Left ventricle myocardium inferior (tissue), 1 donor: ENCODE measurements around the gene EZR. TPM values are rescaled to one million over a fixed set of nuclear protein-coding genes. Genes with fewer than 3 reads are reported as not detected.

Experiments
- DNase-seq: peaks from one replicate; pipeline ENCODE4 v3.0.0-alpha.2; 2020
- H3K27ac ChIP-seq: fragments of 200-600 bp; replicated peaks from 2 replicates; pipeline ENCODE4 v1.8.0; 2021
- H3K27me3 ChIP-seq: fragments of 200-600 bp; 2 replicates; pipeline ENCODE4 v1.8.0; 2021; ENCODE audit warnings: low read depth
- H3K36me3 ChIP-seq: fragments of 200-600 bp; 2 replicates; pipeline ENCODE4 v1.8.0; 2021
- H3K4me1 ChIP-seq: fragments of 200-600 bp; 2 replicates; pipeline ENCODE4 v1.8.0; 2021
- H3K4me3 ChIP-seq: fragments of 200-600 bp; 2 replicates; pipeline ENCODE4 v1.8.0; 2021; ENCODE audit warnings: mild to moderate bottlenecking, moderate library complexity
- H3K9me3 ChIP-seq: fragments of 200-600 bp; replicated peaks from 2 replicates; pipeline ENCODE4 v1.8.0; 2021
- intact Hi-C: fragments of 100-400 bp; cut with micrococcal nuclease; formaldehyde crosslinking; loops from one replicate; pipeline ENCODE4 v1.11.0; 2022
- total RNA-seq: library from RNA; stranded (reverse); fragmentation: NEBNext Ultra II Directional; extraction: Animal tissue kit (Norgen Biotek cat#: 25700); gene quantifications from one replicate; pipeline ENCODE4 v1.2.1, GENCODE V29; 2021
- TF ChIP-seq, protein P1 (sequence below): fragments of 200-600 bp; IDR thresholded peaks from 2 replicates; pipeline ENCODE4 v1.8.0; 2021; ENCODE audit warnings: antibody characterized with exemption, mild to moderate bottlenecking, borderline replicate concordance
- donor health status: DM: no; HTN: yes; CAD: no; lungs with severe emphysema.

EZR gene
- total RNA-seq, 1 donor from 2014 or later: 242 TPM

DNA sequence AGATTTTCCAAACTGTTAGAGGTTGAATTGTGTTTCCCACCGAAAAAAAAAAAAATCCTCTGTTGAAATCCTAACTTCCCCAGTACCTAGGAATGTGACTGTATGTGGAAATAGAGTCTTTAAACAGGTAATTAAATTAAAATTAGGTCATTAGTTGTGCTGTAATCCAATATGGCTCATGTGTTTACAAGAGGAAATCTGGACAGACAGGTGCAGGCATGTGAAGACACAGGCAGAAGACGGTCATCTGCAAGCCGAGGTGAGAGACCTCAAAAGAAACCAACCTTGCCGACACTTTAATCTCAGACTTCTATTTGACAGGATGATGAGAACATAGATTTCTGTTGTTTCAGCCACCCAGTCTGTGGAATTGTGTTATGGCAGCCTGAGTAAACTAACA, 28.6 kb upstream of the EZR start:
- Histone ChIP-seq H3K4me3 (no peak overlapping the region), H3K36me3 (no peaks in the 10 kb centered on the region), H3K27me3 (no peaks in the 10 kb centered on the region), H3K9me3 (no peaks in the 10 kb centered on the region), H3K27ac (no peak overlapping the region), H3K4me1 (peaks cover 15% of the 10 kb centered on the region)
- intact Hi-C loops: no loop called here
- DNase-seq: no peak
- TF ChIP-seq, protein P1, sequence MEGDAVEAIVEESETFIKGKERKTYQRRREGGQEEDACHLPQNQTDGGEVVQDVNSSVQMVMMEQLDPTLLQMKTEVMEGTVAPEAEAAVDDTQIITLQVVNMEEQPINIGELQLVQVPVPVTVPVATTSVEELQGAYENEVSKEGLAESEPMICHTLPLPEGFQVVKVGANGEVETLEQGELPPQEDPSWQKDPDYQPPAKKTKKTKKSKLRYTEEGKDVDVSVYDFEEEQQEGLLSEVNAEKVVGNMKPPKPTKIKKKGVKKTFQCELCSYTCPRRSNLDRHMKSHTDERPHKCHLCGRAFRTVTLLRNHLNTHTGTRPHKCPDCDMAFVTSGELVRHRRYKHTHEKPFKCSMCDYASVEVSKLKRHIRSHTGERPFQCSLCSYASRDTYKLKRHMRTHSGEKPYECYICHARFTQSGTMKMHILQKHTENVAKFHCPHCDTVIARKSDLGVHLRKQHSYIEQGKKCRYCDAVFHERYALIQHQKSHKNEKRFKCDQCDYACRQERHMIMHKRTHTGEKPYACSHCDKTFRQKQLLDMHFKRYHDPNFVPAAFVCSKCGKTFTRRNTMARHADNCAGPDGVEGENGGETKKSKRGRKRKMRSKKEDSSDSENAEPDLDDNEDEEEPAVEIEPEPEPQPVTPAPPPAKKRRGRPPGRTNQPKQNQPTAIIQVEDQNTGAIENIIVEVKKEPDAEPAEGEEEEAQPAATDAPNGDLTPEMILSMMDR: no peak

DNA sequence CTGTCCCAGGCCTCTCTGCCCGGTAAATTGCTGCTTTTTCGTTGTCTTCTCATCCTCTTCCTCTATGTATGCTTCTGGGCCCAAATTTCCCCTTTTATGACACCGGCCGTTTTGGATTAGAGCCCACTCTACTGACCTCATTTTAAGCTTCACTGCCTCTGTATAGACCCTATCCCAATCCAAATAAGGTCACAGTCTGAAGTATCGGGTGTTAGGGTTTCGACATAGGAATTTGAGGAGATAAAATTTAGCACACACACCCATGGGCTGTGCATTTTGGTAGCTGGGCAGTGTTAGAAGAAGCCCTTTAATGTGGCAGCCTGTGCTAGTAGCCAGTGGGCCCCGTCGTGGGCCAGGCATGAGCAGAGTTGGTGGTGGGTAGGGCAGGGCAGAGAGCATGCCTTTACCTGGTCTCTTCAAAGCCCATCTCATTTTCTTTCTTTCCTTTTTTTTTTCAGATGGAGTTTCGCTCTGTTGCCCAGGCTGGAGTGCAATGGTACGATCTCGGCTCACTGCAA, 27.9 kb upstream of the EZR start:
- Histone ChIP-seq H3K27ac (no peak overlapping the region), H3K4me1 (peaks cover 15% of the 10 kb centered on the region), H3K4me3 (no peak overlapping the region), H3K9me3 (no peaks in the 10 kb centered on the region), H3K36me3 (no peaks in the 10 kb centered on the region), H3K27me3 (no peaks in the 10 kb centered on the region)
- no peak for DNase-seq
- TF ChIP-seq, protein P1: no peak
- intact Hi-C loops: no loop called here

DNA sequence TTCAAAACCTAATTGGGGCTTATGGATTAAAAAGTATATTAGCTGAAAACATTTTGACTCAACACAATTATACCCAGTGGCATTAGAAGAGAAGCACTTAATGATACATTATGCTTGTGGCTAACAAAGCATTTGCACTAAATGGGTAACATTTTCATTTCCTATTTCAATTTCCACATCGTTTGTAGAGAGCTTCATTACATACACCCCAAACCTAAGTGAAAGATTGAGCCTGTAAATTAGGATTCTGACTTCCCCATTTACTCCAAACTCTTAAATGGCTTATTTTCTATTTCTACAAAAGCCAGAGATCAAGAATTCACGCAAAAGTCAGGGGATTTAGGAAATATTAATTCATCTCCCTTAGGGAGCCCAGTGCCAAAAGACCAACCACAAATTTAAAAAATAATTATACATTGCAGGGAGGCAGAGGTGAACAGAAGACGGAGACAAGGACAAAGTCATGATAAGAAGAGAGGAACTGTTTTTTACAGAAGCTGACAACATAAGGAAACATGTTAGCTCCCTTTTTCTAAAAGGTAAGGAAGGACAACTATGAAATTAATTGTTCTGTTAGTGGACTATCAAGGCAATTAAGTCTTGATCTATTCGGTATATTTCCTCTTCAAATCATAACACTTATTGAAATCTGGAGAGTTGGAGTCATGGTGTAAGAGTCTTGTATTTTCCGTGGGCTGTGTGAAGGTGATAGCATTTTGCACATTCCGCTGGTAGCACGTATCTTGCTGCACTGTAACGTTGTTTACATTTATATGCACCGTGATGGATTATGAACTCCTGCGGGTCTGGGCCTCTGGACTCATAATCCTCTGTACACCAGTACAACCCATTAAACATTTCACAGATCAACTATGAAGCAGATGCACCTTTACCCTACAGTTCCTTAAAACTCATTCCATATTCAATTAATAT, 24.8 kb upstream of the EZR start:
- H3K4me1 ChIP-seq: peaks cover 3% of the 10 kb centered on the region
- no peak overlapping the region for H3K4me3 ChIP-seq
- H3K27me3 ChIP-seq: no peaks in the 10 kb centered on the region
- intact Hi-C loops: no loop called here
- TF ChIP-seq, protein P1: no peak
- H3K36me3 ChIP-seq: no peaks in the 10 kb centered on the region
- no peak for DNase-seq
- no peak overlapping the region for H3K27ac ChIP-seq
- H3K9me3 ChIP-seq: no peaks in the 10 kb centered on the region

DNA sequence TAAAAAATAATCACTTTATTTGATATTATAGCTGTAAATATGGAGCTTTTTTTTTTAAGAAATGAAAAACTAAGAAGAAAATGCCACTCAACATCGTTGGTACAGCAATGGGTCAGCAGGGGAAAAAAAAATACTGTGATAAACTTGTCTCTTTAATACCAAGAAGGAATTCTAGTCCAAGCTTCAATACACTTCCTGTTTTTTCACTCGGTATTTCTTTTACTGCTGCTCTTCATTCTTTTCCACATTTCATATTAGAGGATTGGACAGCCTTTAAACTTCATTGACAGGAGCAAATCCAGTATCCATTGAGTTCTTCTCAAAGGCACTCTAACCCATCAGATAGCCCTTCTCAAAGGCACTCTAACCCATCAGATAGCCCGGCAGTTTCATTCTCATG, 22.2 kb upstream of the EZR start:
- peaks cover 3% of the 10 kb centered on the region for H3K4me1 ChIP-seq
- no peak overlapping the region for H3K27ac ChIP-seq
- H3K4me3 ChIP-seq: no peak overlapping the region
- no peak for DNase-seq
- H3K27me3 ChIP-seq: no peaks in the 10 kb centered on the region
- no peaks in the 10 kb centered on the region for H3K36me3 ChIP-seq
- intact Hi-C loops: no loop called here
- TF ChIP-seq, protein P1: no peak
- H3K9me3 ChIP-seq: no peaks in the 10 kb centered on the region

DNA sequence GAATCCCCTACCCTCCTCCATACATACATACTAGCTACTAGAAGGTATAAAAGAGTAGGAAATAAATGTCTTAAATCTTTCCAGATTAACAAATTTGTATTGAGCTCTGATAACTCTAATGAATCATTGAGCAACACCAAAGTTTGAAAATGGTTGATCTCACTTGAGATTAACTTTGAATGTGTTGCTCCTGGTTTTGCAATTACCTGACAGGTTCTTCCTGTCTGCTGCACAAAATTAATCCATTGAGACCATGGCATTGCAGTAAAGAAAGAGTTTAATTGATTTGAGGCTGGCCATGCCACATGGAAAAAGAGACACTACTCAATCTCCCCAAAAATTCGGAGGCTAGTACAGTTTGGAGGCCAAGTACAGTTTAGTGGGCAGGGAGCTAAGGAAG, 21.3 kb upstream of the EZR start:
- no peak overlapping the region for H3K27ac ChIP-seq
- no peaks in the 10 kb centered on the region for H3K27me3 ChIP-seq
- no peaks in the 10 kb centered on the region for H3K9me3 ChIP-seq
- no peak overlapping the region for H3K4me3 ChIP-seq
- peaks cover 12% of the 10 kb centered on the region for H3K4me1 ChIP-seq
- no peaks in the 10 kb centered on the region for H3K36me3 ChIP-seq
- intact Hi-C loops: no loop called here
- TF ChIP-seq, protein P1: no peak
- DNase-seq: no peak
